PC-9 (cell line): ENCODE measurements around the gene TMEM266. TPM values are rescaled to one million over a fixed set of nuclear protein-coding genes. Genes with fewer than 3 reads are reported as not detected.

ENCODE experiments used
- BruUV-seq: library from RNA; stranded (reverse); fragments of 400-500 nt; replicated peaks from 2 replicates; lab custom pipeline; 2021; lab: Mats Ljungman, UMichigan
- CTCF ChIA-PET: fragments of 300-600 bp; sonication (Branson Sonifier 250); formaldehyde crosslinking; loops from one replicate; lab custom pipeline; 2022; ENCODE audit warnings: antibody characterized with exemption; lab: Charles Lee
- POLR2A ChIA-PET: fragments of 300-600 bp; sonication (Branson Sonifier 250); formaldehyde crosslinking; loops from one replicate; lab custom pipeline; 2022; ENCODE audit warnings: antibody characterized with exemption; ENCODE audit not compliant: unreplicated experiment; lab: Charles Lee
- DNase-seq, 2 experiments: peaks; one replicate each; pipeline versions ENCODE4 v3.0.0 to v3.0.0-alpha.2; 2015 to 2022; ENCODE audit warnings: mixed read lengths in 1 of 2
- H2AFZ ChIP-seq: fragments of 200-600 bp; sonication (generic); 2 replicates; pipeline ENCODE4 v1.8.1; 2017; ENCODE audit warnings: antibody characterized with exemption
- H3F3A ChIP-seq: fragments of 200-600 bp; sonication (generic); 2 replicates; pipeline ENCODE4 v1.8.1; 2017; ENCODE audit warnings: antibody characterized with exemption, mild to moderate bottlenecking, low read depth; ENCODE audit not compliant: insufficient read depth
- H3K27ac ChIP-seq: fragments of 200-600 bp; sonication (generic); 2 replicates; pipeline ENCODE4 v1.6.1; 2016; ENCODE audit warnings: mixed run types
- H3K27me3 ChIP-seq: fragments of 200-600 bp; sonication (generic); 2 replicates; pipeline ENCODE4 v1.6.1; 2016; ENCODE audit warnings: low read depth, mixed run types; ENCODE audit not compliant: insufficient read depth
- H3K36me3 ChIP-seq: fragments of 200-600 bp; sonication (generic); 2 replicates; pipeline ENCODE4 v1.6.1; 2016; ENCODE audit warnings: low read depth, mixed run types
- H3K4me1 ChIP-seq: fragments of 200-600 bp; sonication (generic); replicated peaks from 2 replicates; pipeline ENCODE4 v1.6.1; 2016; ENCODE audit warnings: mixed run types; ENCODE audit not compliant: insufficient read depth
- H3K4me2 ChIP-seq: fragments of 200-600 bp; sonication (generic); 2 replicates; pipeline ENCODE4 v1.6.1; 2017; ENCODE audit warnings: mixed run types
- H3K4me3 ChIP-seq: fragments of 200-600 bp; sonication (generic); 2 replicates; pipeline ENCODE4 v1.6.1; 2016; ENCODE audit warnings: mixed run types
- H3K79me2 ChIP-seq: fragments of 200-600 bp; sonication (generic); 2 replicates; pipeline ENCODE4 v1.6.1; 2017; ENCODE audit warnings: low read depth, mixed run types
- H3K9me2 ChIP-seq: fragments of 200-600 bp; sonication (generic); 2 replicates; pipeline ENCODE4 v1.8.1; 2017; ENCODE audit warnings: mild to moderate bottlenecking; ENCODE audit not compliant: insufficient read depth
- H3K9me3 ChIP-seq: fragments of 200-600 bp; sonication (generic); 2 replicates; pipeline ENCODE4 v1.8.1; 2016; ENCODE audit warnings: low read depth; ENCODE audit not compliant: insufficient read depth
- H4K20me1 ChIP-seq: fragments of 200-600 bp; sonication (generic); 2 replicates; pipeline ENCODE4 v1.8.1; 2017; ENCODE audit not compliant: insufficient read depth
- EZH2 ChIP-seq: fragments of 200-600 bp; sonication (generic); IDR thresholded peaks from 2 replicates; pipeline ENCODE4 v1.8.0; 2017; ENCODE audit warnings: antibody characterized with exemption, low read depth
- intact Hi-C: fragments of 100-400 bp; cut with micrococcal nuclease; formaldehyde crosslinking; loops from one replicate; pipeline ENCODE4 v1.10.0; 2022; ENCODE audit not compliant: unreplicated experiment
- total RNA-seq: library from RNA; stranded (reverse); gene quantifications from 2 replicates; pipeline ENCODE4 v1.2.3, GENCODE V29; 2021
- TF ChIP-seq, protein P1 (sequence below): fragments of 200-600 bp; sonication (generic); conservative IDR thresholded peaks from 2 replicates; pipeline ENCODE4 v1.6.1; 2017; ENCODE audit warnings: mixed run types, antibody characterized with exemption, mild to moderate bottlenecking, moderate library complexity

Gene TMEM266
- total RNA-seq, 1 experiment from 2014 or later, result 0.41 TPM

DNA sequence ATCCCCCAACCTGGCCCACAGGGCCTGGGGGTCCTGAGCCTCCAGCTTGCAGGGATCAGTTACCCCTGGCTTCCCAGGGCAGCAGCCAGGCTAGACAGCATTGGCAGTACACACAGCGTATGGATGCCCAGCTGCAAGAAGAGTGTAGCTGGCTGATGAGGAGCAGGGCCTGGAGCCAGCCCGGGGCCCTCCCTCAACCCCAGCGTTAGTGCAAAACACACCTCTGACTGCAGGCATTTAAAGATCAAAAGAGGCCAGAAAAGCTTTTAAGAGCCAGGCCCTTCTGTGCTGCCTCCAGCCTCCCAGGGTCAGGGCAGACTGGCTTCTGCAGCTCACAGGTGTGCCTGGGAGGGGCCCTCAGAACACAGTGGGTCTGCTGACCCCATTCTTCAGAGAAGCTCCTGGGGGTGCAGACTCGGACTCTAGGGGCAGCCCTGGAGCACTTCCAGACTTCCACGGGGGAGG is 140.9 kb downstream of the TMEM266 start:
- CTCF ChIA-PET, result interaction anchor here (0.6 kb wide), 1 partner anchor 136 kb away, joined by 4 read pairs; the partner anchor contains the start of gene ISL2

DNA sequence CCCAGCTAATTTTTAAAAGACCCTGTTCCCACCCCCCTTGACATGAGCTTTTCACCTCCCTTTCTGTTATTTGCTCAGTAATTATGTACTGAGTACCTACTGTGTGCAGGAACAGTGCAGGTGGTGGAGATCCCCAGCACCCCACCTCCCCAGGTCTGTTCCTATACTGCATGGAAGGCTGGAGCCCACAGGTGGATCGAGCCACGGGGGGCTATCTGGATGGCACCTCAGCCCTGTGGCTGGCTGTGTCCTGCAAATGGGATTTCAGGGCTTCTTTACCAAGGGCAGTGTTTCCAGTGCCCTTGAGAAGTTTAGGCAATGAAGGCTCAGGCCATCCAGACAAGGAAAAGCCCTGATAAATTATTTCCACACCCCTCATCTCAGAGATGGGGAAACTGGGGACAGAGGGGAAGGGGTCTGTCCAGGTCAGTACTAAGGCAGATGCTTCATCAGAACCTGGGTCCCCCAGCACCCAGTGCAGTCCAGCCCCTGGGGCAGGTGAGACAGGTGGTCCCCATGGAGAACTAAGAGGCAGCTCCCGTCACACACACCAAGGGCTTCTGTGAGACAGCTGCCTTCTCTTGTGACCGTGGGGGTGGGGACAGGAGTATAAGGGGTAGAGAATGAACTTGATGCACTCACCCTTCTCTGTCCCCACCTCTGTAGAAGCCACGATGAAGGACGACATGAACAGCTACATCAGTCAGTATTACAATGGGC is 141.9 kb downstream of the TMEM266 start:
- ChIA-PET POLR2A (interaction anchor here (0.6 kb wide), 1 partner anchor 1050 kb away, joined by 6 read pairs; no protein-coding TSS in a partner anchor), CTCF (no interaction called here)
- TF ChIP-seq, protein P1, sequence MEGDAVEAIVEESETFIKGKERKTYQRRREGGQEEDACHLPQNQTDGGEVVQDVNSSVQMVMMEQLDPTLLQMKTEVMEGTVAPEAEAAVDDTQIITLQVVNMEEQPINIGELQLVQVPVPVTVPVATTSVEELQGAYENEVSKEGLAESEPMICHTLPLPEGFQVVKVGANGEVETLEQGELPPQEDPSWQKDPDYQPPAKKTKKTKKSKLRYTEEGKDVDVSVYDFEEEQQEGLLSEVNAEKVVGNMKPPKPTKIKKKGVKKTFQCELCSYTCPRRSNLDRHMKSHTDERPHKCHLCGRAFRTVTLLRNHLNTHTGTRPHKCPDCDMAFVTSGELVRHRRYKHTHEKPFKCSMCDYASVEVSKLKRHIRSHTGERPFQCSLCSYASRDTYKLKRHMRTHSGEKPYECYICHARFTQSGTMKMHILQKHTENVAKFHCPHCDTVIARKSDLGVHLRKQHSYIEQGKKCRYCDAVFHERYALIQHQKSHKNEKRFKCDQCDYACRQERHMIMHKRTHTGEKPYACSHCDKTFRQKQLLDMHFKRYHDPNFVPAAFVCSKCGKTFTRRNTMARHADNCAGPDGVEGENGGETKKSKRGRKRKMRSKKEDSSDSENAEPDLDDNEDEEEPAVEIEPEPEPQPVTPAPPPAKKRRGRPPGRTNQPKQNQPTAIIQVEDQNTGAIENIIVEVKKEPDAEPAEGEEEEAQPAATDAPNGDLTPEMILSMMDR, result no peak
- TF ChIP-seq EZH2, result no peak
- Histone ChIP-seq H3K27ac (no peak overlapping the region), H3K36me3 (no peaks in the 10 kb centered on the region), H3K9me2 (no peaks in the 10 kb centered on the region), H3F3A (peaks cover 18% of the 10 kb centered on the region), H3K9me3 (no peaks in the 10 kb centered on the region), H4K20me1 (no peaks in the 10 kb centered on the region; the same call in 1 of the 2 replicates), H3K4me1 (peaks cover 25% of the 10 kb centered on the region), H2AFZ (no peak overlapping the region), H3K27me3 (no peaks in the 10 kb centered on the region), H3K4me2 (no peak overlapping the region), H3K4me3 (no peak overlapping the region), H3K79me2 (no peaks in the 10 kb centered on the region)
- no peak for DNase-seq
- intact Hi-C loops, result no loop called here
- BruUV-seq, result no TSS peak

More for the DNA sequence above, 140.9 kb downstream of the TMEM266 start:
- no peaks in the 10 kb centered on the region for H3K27me3 ChIP-seq
- intact Hi-C loops, result no loop called here
- H3K4me2 ChIP-seq, result no peak overlapping the region
- peaks cover 35% of the 10 kb centered on the region for H3K4me1 ChIP-seq
- no peak for DNase-seq
- H3K79me2 ChIP-seq, result no peaks in the 10 kb centered on the region
- no peaks in the 10 kb centered on the region; the same call in 1 of the 2 replicates for H4K20me1 ChIP-seq
- H3K27ac ChIP-seq, result no peak overlapping the region
- peaks cover 21% of the 10 kb centered on the region for H3F3A ChIP-seq
- H2AFZ ChIP-seq, result no peak overlapping the region
- POLR2A ChIA-PET, result no interaction called here
- BruUV-seq, result no TSS peak
- TF ChIP-seq, protein P1, result no peak
- no peak for TF ChIP-seq EZH2
- no peaks in the 10 kb centered on the region for H3K9me2 ChIP-seq
- H3K36me3 ChIP-seq, result no peaks in the 10 kb centered on the region
- H3K9me3 ChIP-seq, result no peaks in the 10 kb centered on the region
- no peak overlapping the region for H3K4me3 ChIP-seq

DNA sequence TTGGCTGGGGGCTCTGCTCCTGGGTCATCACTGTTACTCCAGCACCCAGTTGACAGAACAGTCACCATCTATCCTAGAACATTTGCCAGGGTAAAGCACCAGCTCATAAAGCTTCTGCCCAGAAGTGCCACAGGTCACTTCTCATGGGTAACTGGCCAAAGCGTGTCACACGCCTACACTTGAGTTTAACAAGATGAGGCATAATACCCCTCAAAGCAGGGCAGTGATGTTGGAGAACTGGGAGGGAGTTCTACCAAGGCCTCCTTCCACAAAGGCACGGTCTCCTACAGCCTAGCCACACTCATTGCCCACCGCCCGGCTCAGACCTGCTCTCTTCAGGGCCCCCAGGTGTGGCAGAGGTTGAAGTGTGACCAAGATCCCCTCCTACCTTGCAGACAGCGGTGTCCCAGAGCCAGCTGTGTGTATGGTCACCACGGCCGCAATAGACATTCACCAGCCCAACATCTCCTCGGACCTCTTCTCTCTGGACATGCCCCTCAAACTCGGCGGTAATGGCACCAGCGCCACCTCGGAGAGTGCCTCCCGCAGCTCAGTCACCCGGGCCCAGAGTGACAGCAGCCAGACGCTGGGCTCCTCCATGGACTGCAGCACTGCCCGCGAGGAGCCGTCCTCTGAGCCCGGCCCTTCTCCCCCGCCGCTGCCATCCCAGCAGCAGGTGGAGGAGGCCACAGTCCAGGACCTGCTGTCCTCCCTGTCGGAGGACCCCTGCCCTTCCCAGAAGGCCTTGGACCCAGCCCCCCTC is 143.7 kb downstream of the TMEM266 start:
- DNase-seq, result no peak
- H3K27ac ChIP-seq, result no peak overlapping the region
- intact Hi-C loops, result no loop called here
- H3F3A ChIP-seq, result no peaks in the 10 kb centered on the region; the same call in 1 of the 2 replicates
- peaks cover 6% of the 10 kb centered on the region for H3K4me1 ChIP-seq
- H3K4me2 ChIP-seq, result no peak overlapping the region
- H3K4me3 ChIP-seq, result no peak overlapping the region
- no peaks in the 10 kb centered on the region for H3K79me2 ChIP-seq
- BruUV-seq, result no TSS peak
- ChIA-PET POLR2A (no interaction called here), CTCF (interaction anchor here (0.6 kb wide), 1 partner anchor 56 kb away, joined by 3 read pairs; no protein-coding TSS in a partner anchor)
- no peaks in the 10 kb centered on the region; the same call in 1 of the 2 replicates for H4K20me1 ChIP-seq
- no peak for TF ChIP-seq EZH2
- TF ChIP-seq, protein P1, result no peak
- H3K9me3 ChIP-seq, result no peaks in the 10 kb centered on the region
- H3K36me3 ChIP-seq, result no peaks in the 10 kb centered on the region
- H3K9me2 ChIP-seq, result no peaks in the 10 kb centered on the region
- H2AFZ ChIP-seq, result no peak overlapping the region
- H3K27me3 ChIP-seq, result no peaks in the 10 kb centered on the region
